CD14-positive monocyte (primary cell): Measurements from ENCODE around the gene ASTN2. TPM values are rescaled to one million over a fixed set of nuclear protein-coding genes. Genes with fewer than 3 reads are reported as not detected.

ENCODE experiments used
- DNase-seq, 3 donors: peaks; one replicate each; pipeline ENCODE4 v3.0.0-alpha.2; 2011 to 2022
- H2AFZ ChIP-seq: 2 replicates; pipeline ENCODE4 v1.6.0; 2012; ENCODE audit warnings: mild to moderate bottlenecking, low read depth, low read length, inconsistent platforms; ENCODE audit not compliant: insufficient read depth, poor library complexity, severe bottlenecking
- H3K27ac ChIP-seq, 2 donors: 1 replicate in 1 of 2; 2 replicates in 1 of 2; pipeline ENCODE4 v1.5.1; 2012 to 2013; ENCODE audit warnings: low read length in 2 of 2, control low read depth in 1 of 2, inconsistent platforms in 1 of 2, low read depth in 1 of 2, mild to moderate bottlenecking in 1 of 2
- H3K27me3 ChIP-seq, 2 donors: one replicate each; pipeline versions ENCODE4 v1.6.0 to v1.6.1; 2011 to 2013; ENCODE audit warnings: low read length in 2 of 2; ENCODE audit not compliant: control insufficient read depth in 2 of 2, insufficient read depth in 2 of 2
- H3K36me3 ChIP-seq, 2 donors: replicated peaks in 1 of 2; 1 replicate in 1 of 2; 2 replicates in 1 of 2; pipeline versions ENCODE4 v1.5.1 to v1.6.1; 2012 to 2013; ENCODE audit warnings: low read length in 2 of 2, control low read depth in 1 of 2, inconsistent platforms in 1 of 2, mild to moderate bottlenecking in 1 of 2; ENCODE audit not compliant: insufficient read depth in 2 of 2, control insufficient read depth in 1 of 2
- H3K4me1 ChIP-seq, 2 donors: 1 replicate in 1 of 2; 2 replicates in 1 of 2; pipeline versions ENCODE4 v1.5.1 to v1.6.1; 2012 to 2013; ENCODE audit warnings: low read length in 2 of 2, control low read depth in 1 of 2, inconsistent platforms in 1 of 2, mild to moderate bottlenecking in 1 of 2, moderate library complexity in 1 of 2; ENCODE audit not compliant: insufficient read depth in 2 of 2, control insufficient read depth in 1 of 2
- H3K4me2 ChIP-seq: replicated peaks from 2 replicates; pipeline ENCODE3; 2012; ENCODE audit warnings: low read length, moderate library complexity, mild to moderate bottlenecking; ENCODE audit not compliant: poor library complexity, severe bottlenecking; ENCODE audit errors: extremely low read depth
- H3K4me3 ChIP-seq, 3 experiments: fragments of 200-600 bp in 1 of 3; sonication (generic) in 1 of 3; replicated peaks in 1 of 3; 1 replicate in 2 of 3; 2 replicates in 1 of 3; pipeline ENCODE4 v1.5.1; 2011 to 2013; ENCODE audit warnings: low read length in 3 of 3, mild to moderate bottlenecking in 3 of 3, control low read depth in 2 of 3, low read depth in 2 of 3, inconsistent platforms in 1 of 3, moderate library complexity in 1 of 3
- H3K79me2 ChIP-seq: 2 replicates; pipeline ENCODE4 v1.6.0; 2012; ENCODE audit warnings: mild to moderate bottlenecking, control low read depth, inconsistent platforms, low read length, moderate library complexity; ENCODE audit not compliant: insufficient read depth
- H3K9ac ChIP-seq: 2 replicates; pipeline ENCODE4 v1.6.0; 2017; ENCODE audit warnings: low read length, mild to moderate bottlenecking; ENCODE audit not compliant: insufficient read depth, poor library complexity, severe bottlenecking
- H3K9me3 ChIP-seq, 2 donors: replicated peaks in 1 of 2; 1 replicate in 1 of 2; 2 replicates in 1 of 2; pipeline versions ENCODE4 v1.5.1 to v1.6.1; 2012 to 2013; ENCODE audit warnings: low read length in 2 of 2, control low read depth in 1 of 2; ENCODE audit not compliant: control insufficient read depth in 1 of 2, insufficient read depth in 1 of 2
- H4K20me1 ChIP-seq: 2 replicates; pipeline ENCODE4 v1.6.0; 2012; ENCODE audit warnings: mild to moderate bottlenecking, low read length, control low read depth, moderate library complexity; ENCODE audit not compliant: insufficient read depth
- H3K27ac Mint-ChIP-seq, 7 donors: one replicate each; pipeline ENCODE4 v1.8.0; 2020; ENCODE audit warnings: mild to moderate bottlenecking in 7 of 7, mixed read lengths in 7 of 7, moderate library complexity in 6 of 7, inconsistent platforms in 2 of 7
- H3K27me3 Mint-ChIP-seq, 3 donors: one replicate each; pipeline ENCODE4 v1.8.0; 2021 to 2022; ENCODE audit warnings: low read depth in 3 of 3, mild to moderate bottlenecking in 3 of 3, mixed read lengths in 3 of 3, moderate library complexity in 3 of 3, inconsistent platforms in 1 of 3
- H3K36me3 Mint-ChIP-seq, 2 donors: one replicate each; pipeline ENCODE4 v1.8.0; 2020; ENCODE audit warnings: mixed read lengths in 2 of 2, inconsistent platforms in 1 of 2, mild to moderate bottlenecking in 1 of 2
- H3K4me1 Mint-ChIP-seq: one replicate; pipeline ENCODE4 v1.8.0; 2020; ENCODE audit warnings: mild to moderate bottlenecking, mixed read lengths
- H3K4me3 Mint-ChIP-seq, 2 donors: one replicate each; pipeline ENCODE4 v1.8.0; 2020; ENCODE audit warnings: mild to moderate bottlenecking in 2 of 2, mixed read lengths in 2 of 2, moderate library complexity in 1 of 2
- H3K9me3 Mint-ChIP-seq, 7 donors: one replicate each; pipeline ENCODE4 v1.8.0; 2020 to 2022; ENCODE audit warnings: mixed read lengths in 7 of 7, mild to moderate bottlenecking in 6 of 7, moderate library complexity in 6 of 7, inconsistent platforms in 2 of 7
- WGBS: methylation state at CpG from one replicate; pipeline ENCODE4 v1.1.5; 2013; ENCODE audit warnings: missing lambda C conversion rate; ENCODE audit not compliant: insufficient coverage; 5-methylcytosine and 5-hydroxymethylcytosine counted together
- intact Hi-C, 2 donors: fragments of 100-400 bp; cut with micrococcal nuclease; formaldehyde crosslinking; loops; one replicate each; pipeline versions ENCODE4 v1.15.0 to v1.15.1; 2023
- polyA plus RNA-seq, 3 donors: library from polyadenylated mRNA; depleted of rRNA in 1 of 3; unstranded in 2 of 3; stranded (reverse) in 1 of 3; fragments of 300-500 nt in 2 of 3; fragments of >200 nt in 1 of 3; fragmentation: Illumina TruSeq in 2 of 3; gene quantifications; 1 replicate in 2 of 3; 2 replicates in 1 of 3; pipeline ENCODE4 v1.2.3, GENCODE V29; 2012 to 2021
- TF ChIP-seq, protein P1 (sequence below): fragments of 200-600 bp; IDR thresholded peaks from one replicate; pipeline ENCODE4 v1.8.0; 2022; ENCODE audit warnings: antibody characterized with exemption, mild to moderate bottlenecking

The ASTN2 gene
- polyA plus RNA-seq, 3 donors: not detected

DNA sequence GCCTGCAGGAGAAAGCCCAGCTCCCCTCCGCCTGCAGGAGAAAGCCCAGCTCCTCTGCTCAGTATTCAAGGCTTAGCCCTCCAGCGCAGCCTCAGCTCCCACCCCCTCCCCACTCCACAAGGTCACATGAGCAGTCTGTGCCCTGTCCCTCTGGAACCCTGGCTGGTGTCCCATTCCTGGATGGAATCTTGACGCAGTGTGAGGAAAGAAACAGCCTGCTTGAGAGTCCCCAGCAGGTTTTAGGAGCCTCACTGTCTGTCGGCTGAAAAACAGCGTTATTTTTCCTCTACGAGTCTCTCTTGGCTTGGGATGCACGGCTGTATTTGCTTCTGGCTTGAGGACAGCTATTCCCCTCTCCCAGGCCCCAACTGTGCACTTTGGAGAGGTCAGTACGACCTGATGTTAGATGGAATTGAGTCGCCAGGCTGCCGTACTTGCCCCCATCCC is 937.9 kb downstream of the ASTN2 start:
- Histone ChIP-seq H3K4me3 (no peak overlapping the region), H3K4me2 (no peak overlapping the region), H3K27me3 (no peaks in the 10 kb centered on the region), H2AFZ (no peak overlapping the region), H3K79me2 (no peaks in the 10 kb centered on the region), H3K9ac (no peak overlapping the region), H3K4me1 (no peaks in the 10 kb centered on the region), H3K27ac (no peak overlapping the region), H3K9me3 (no peaks in the 10 kb centered on the region), H4K20me1 (no peaks in the 10 kb centered on the region), H3K36me3 (no peaks in the 10 kb centered on the region)
- intact Hi-C loops: no loop called here
- no peak overlapping the region for H3K4me3 Mint-ChIP-seq
- H3K27ac Mint-ChIP-seq: no peak overlapping the region
- peaks cover 0 to 5% (median 0%) of the 10 kb centered on the region in 7 donors for H3K9me3 Mint-ChIP-seq
- no peaks in the 10 kb centered on the region for H3K36me3 Mint-ChIP-seq
- TF ChIP-seq, protein P1, sequence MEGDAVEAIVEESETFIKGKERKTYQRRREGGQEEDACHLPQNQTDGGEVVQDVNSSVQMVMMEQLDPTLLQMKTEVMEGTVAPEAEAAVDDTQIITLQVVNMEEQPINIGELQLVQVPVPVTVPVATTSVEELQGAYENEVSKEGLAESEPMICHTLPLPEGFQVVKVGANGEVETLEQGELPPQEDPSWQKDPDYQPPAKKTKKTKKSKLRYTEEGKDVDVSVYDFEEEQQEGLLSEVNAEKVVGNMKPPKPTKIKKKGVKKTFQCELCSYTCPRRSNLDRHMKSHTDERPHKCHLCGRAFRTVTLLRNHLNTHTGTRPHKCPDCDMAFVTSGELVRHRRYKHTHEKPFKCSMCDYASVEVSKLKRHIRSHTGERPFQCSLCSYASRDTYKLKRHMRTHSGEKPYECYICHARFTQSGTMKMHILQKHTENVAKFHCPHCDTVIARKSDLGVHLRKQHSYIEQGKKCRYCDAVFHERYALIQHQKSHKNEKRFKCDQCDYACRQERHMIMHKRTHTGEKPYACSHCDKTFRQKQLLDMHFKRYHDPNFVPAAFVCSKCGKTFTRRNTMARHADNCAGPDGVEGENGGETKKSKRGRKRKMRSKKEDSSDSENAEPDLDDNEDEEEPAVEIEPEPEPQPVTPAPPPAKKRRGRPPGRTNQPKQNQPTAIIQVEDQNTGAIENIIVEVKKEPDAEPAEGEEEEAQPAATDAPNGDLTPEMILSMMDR: no peak
- peaks cover 0 to 4% (median 0%) of the 10 kb centered on the region in 3 donors for H3K27me3 Mint-ChIP-seq
- H3K4me1 Mint-ChIP-seq: peaks cover 2% of the 10 kb centered on the region
- DNase-seq: no peak
- 92% methylated on average over 5 of the region's 10 CpGs for WGBS

DNA sequence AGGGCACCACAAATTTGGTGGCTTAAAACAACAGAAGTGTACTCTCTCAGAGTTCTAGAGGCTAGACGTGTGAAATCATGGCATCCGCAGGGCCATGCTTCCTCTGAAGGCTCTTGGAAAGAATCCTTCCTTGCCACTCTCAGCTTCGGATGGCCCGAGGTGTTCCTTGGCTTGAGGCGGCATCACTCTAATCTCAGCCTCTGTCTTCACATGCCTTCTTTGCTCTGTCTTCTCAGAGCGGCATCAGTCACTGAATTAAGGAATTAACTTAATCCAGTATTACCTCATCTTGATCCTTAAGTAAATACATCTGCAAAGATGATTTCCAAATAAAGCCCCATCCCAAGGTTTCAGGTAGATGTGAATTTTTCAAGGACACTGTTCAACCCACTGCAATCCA is 938.9 kb downstream of the ASTN2 start:
- peaks cover 0 to 3% (median 0%) of the 10 kb centered on the region in 7 donors for H3K9me3 Mint-ChIP-seq
- Histone ChIP-seq H3K27ac (no peak overlapping the region), H3K79me2 (no peaks in the 10 kb centered on the region), H3K4me3 (no peak overlapping the region), H2AFZ (no peak overlapping the region), H3K4me2 (no peak overlapping the region), H3K36me3 (no peaks in the 10 kb centered on the region), H3K9me3 (no peaks in the 10 kb centered on the region), H4K20me1 (no peaks in the 10 kb centered on the region), H3K9ac (no peak overlapping the region), H3K4me1 (no peaks in the 10 kb centered on the region), H3K27me3 (no peaks in the 10 kb centered on the region)
- TF ChIP-seq, protein P1: no peak
- intact Hi-C loops: no loop called here
- peaks cover 2% of the 10 kb centered on the region for H3K4me1 Mint-ChIP-seq
- H3K36me3 Mint-ChIP-seq: no peaks in the 10 kb centered on the region
- H3K27ac Mint-ChIP-seq: no peak overlapping the region
- WGBS: 83% methylated on average over 6 of the region's 6 CpGs
- peaks cover 0 to 4% (median 0%) of the 10 kb centered on the region in 3 donors for H3K27me3 Mint-ChIP-seq
- DNase-seq: no peak
- no peak overlapping the region for H3K4me3 Mint-ChIP-seq
